Thyroid gland (tissue), 4 donors: ENCODE results near the gene PXDN. TPM values are rescaled to one million over a fixed set of nuclear protein-coding genes. Genes with fewer than 3 reads are reported as not detected.
"Not testable (repeated sequence)": the region's sequence is repeated elsewhere in the genome, so short reads cannot be mapped to it uniquely, and the experiment has no call there.

Experiments used
- DNase-seq, 2 donors: peaks; one replicate each; pipeline ENCODE4 v3.0.0-alpha.2; 2019
- H3K27ac ChIP-seq, 3 donors: fragments of 200-600 bp; sonication (generic); 1 replicate in 2 of 3; 2 replicates in 1 of 3; pipeline ENCODE4 v1.5.1; 2016 to 2019; ENCODE audit warnings: mild to moderate bottlenecking in 1 of 3, moderate library complexity in 1 of 3
- H3K27me3 ChIP-seq: fragments of 200-600 bp; sonication (generic); one replicate; pipeline ENCODE4 v1.5.1; 2019
- H3K36me3 ChIP-seq, 2 donors: fragments of 200-600 bp; sonication (generic); one replicate each; pipeline ENCODE4 v1.5.1; 2016 to 2019
- H3K4me1 ChIP-seq, 2 donors: fragments of 200-600 bp; sonication (generic); one replicate each; pipeline ENCODE4 v1.5.1; 2017 to 2019
- H3K4me3 ChIP-seq, 3 donors: fragments of 200-600 bp; sonication (generic); replicated peaks in 1 of 3; 1 replicate in 2 of 3; 2 replicates in 1 of 3; pipeline ENCODE4 v1.5.1; 2016; ENCODE audit warnings: mild to moderate bottlenecking in 1 of 3
- H3K9me3 ChIP-seq: fragments of 200-600 bp; sonication (generic); one replicate; pipeline ENCODE4 v1.5.1; 2017
- CTCF ChIP-seq, 6 experiments: fragments of 200-600 bp in 3 of 6; fragments of 450-650 bp in 3 of 6; sonication (generic) in 3 of 6; IDR thresholded peaks; one replicate each; pipeline ENCODE4 v1.5.1; 2016 to 2019; ENCODE audit warnings: antibody characterized with exemption in 6 of 6, mild to moderate bottlenecking in 2 of 6, inconsistent platforms in 1 of 6, moderate library complexity in 1 of 6
- POLR2A ChIP-seq, 2 donors: fragments of 450-650 bp; IDR thresholded peaks; one replicate each; pipeline ENCODE4 v1.6.1; 2017; ENCODE audit warnings: antibody characterized with exemption in 2 of 2, mild to moderate bottlenecking in 2 of 2, moderate library complexity in 1 of 2
- WGBS, 2 donors: methylation state at CpG; one replicate each; pipeline ENCODE4 v1.1.5; 2017; 5-methylcytosine and 5-hydroxymethylcytosine counted together
- intact Hi-C: fragments of 100-400 bp; cut with DNase I; formaldehyde crosslinking; loops from one replicate; pipeline ENCODE4 v1.15.1; 2023
- total RNA-seq, 4 donors: library from RNA; depleted of rRNA; stranded (reverse); fragments of >200 nt; gene quantifications; one replicate each; pipeline ENCODE4 v1.2.3, GENCODE V29; 2016

The PXDN gene
- total RNA-seq, 4 donors from 2014 or later = 6.9 to 17.3 (median 13.6) TPM

GRCh38 chr2:1739322-1739957, 4.9 kb downstream of the PXDN start:
- DNase-seq = no peak
- intact Hi-C loops = no loop called here
- no peak overlapping the region for H3K27ac ChIP-seq
- H3K27me3 ChIP-seq = no peaks in the 10 kb centered on the region
- TF ChIP-seq POLR2A (IDR thresholded peaks at IDR 0.05) (no peak), CTCF (IDR thresholded peaks at IDR 0.05) (no peak)
- H3K9me3 ChIP-seq = no peaks in the 10 kb centered on the region
- WGBS, 2 donors = 88 to 91% methylated on average over 9 of the region's 9 CpGs
- H3K36me3 ChIP-seq = no peaks in the 10 kb centered on the region
- H3K4me1 ChIP-seq = peaks cover 3 to 16% of the 10 kb centered on the region in 2 donors
- H3K4me3 ChIP-seq = no peak overlapping the region

- WGBS, 2 donors = 92 to 94% methylated on average over 18 to 19 of the region's 19 CpGs
Measured at GRCh38 chr2:1738646-1739302, 5.5 kb downstream of the PXDN start.

GRCh38 chr2:1738163-1738562, 6.2 kb downstream of the PXDN start:
- Histone ChIP-seq H3K27me3 (no peaks in the 10 kb centered on the region), H3K27ac (no peak overlapping the region), H3K36me3 (no peaks in the 10 kb centered on the region), H3K4me1 (peaks cover 0 to 8% of the 10 kb centered on the region in 2 donors), H3K9me3 (no peaks in the 10 kb centered on the region), H3K4me3 (no peak overlapping the region)
- 89 to 90% methylated on average over 7 of the region's 7 CpGs for WGBS, 2 donors
- DNase-seq = no peak
- TF ChIP-seq POLR2A (IDR thresholded peaks at IDR 0.05) (no peak), CTCF (IDR thresholded peaks at IDR 0.05) (no peak)
- intact Hi-C loops = no loop called here

More at GRCh38 chr2:1738646-1739302, 5.5 kb downstream of the PXDN start:
- H3K9me3 ChIP-seq = no peaks in the 10 kb centered on the region
- no peak for DNase-seq
- H3K27ac ChIP-seq = no peak overlapping the region
- no peaks in the 10 kb centered on the region for H3K27me3 ChIP-seq
- TF ChIP-seq CTCF (IDR thresholded peaks at IDR 0.05) = no peak
- intact Hi-C loops = no loop called here
- H3K4me3 ChIP-seq = no peak overlapping the region
- H3K4me1 ChIP-seq = peaks cover 2 to 9% of the 10 kb centered on the region in 2 donors
- H3K36me3 ChIP-seq = no peaks in the 10 kb centered on the region

GRCh38 chr2:1736997-1737480, 7.3 kb downstream of the PXDN start:
- intact Hi-C loops = no loop called here
- H3K4me1 ChIP-seq = peaks cover 0 to 3% of the 10 kb centered on the region in 2 donors
- H3K36me3 ChIP-seq = no peaks in the 10 kb centered on the region
- WGBS, 2 donors = 87 to 91% methylated on average over 16 of the region's 17 CpGs
- no peak overlapping the region for H3K4me3 ChIP-seq
- H3K9me3 ChIP-seq = no peaks in the 10 kb centered on the region
- H3K27me3 ChIP-seq = no peaks in the 10 kb centered on the region
- DNase-seq = no peak
- no peak overlapping the region for H3K27ac ChIP-seq
- TF ChIP-seq POLR2A (IDR thresholded peaks at IDR 0.05) = no peak
- TF ChIP-seq CTCF (IDR thresholded peaks at IDR 0.05) = no peak

- no peak overlapping the region for H3K4me3 ChIP-seq
- H3K27me3 ChIP-seq = no peaks in the 10 kb centered on the region
- H3K4me1 ChIP-seq = peaks cover 6 to 12% of the 10 kb centered on the region in 2 donors
- no peak for DNase-seq
- H3K9me3 ChIP-seq = no peaks in the 10 kb centered on the region
- intact Hi-C loops = no loop called here
- 83 to 90% methylated on average over 2 of the region's 2 CpGs for WGBS, 2 donors
- no peaks in the 10 kb centered on the region for H3K36me3 ChIP-seq
- TF ChIP-seq POLR2A (IDR thresholded peaks at IDR 0.05) (no peak), CTCF (IDR thresholded peaks at IDR 0.05) (no peak)
- H3K27ac ChIP-seq = no peak overlapping the region
Measured at GRCh38 chr2:1736045-1736444, 8.3 kb downstream of the PXDN start.

- H3K9me3 ChIP-seq, H3K4me3 ChIP-seq, H3K36me3 ChIP-seq, H3K27me3 ChIP-seq, H3K27ac ChIP-seq, intact Hi-C loops, DNase-seq: not testable (repeated sequence)
- H3K4me1 ChIP-seq = peaks cover 19 to 36% of the 10 kb centered on the region in 2 donors
- WGBS, 2 donors = 95 to 97% methylated on average over 19 of the region's 19 CpGs
Measured at GRCh38 chr2:1733298-1733697, 11.0 kb downstream of the PXDN start.
